Upper lobe of left lung (tissue), 4 donors: ENCODE measurements around the gene PEPD.

Source experiments
- CTCF ChIP-seq, 6 experiments: fragments of 450-650 bp in 4 of 6; fragments of 200-600 bp in 2 of 6; sonication (generic) in 2 of 6; IDR thresholded peaks; one replicate each; pipeline ENCODE4 v1.5.1; 2016 to 2019; ENCODE audit warnings: antibody characterized with exemption in 6 of 6
- POLR2AphosphoS5 ChIP-seq, 2 donors: sonication (generic); formaldehyde crosslinking; IDR thresholded peaks; one replicate each; pipeline ENCODE4 v1.5.1; 2017; ENCODE audit warnings: antibody characterized with exemption in 2 of 2

- no peak for TF ChIP-seq CTCF (IDR thresholded peaks at IDR 0.05)
- TF ChIP-seq POLR2AphosphoS5 (IDR thresholded peaks at IDR 0.05): no peak
Measured at GRCh38 chr19:33558151-33558550, 36.6 kb upstream of the PEPD start.
